A549 (cell line): ENCODE measurements around the gene PRDM15. TPM values are rescaled to one million over a fixed set of nuclear protein-coding genes. Genes with fewer than 3 reads are reported as not detected.

Experiments used
- ATAC-seq, 2 experiments: fragments of 200-7000 bp in 1 of 2; fragments of >200 bp in 1 of 2; cut with Nextera tagmentation in 1 of 2; cut with Tn5 transposase in 1 of 2; 3 replicates each; pipeline versions ENCODE4 v1.8.0 to v1.9.1; 2018 to 2020; ENCODE audit warnings: mild to moderate bottlenecking in 1 of 2, moderate library complexity in 1 of 2
- CTCF ChIA-PET: fragments of 300-600 bp; sonication (Branson Sonifier 250); formaldehyde crosslinking; extraction: SDS; loops from one replicate; lab custom pipeline; 2021; ENCODE audit warnings: antibody characterized with exemption, inconsistent platforms; lab: Yijun Ruan, JAX
- POLR2A ChIA-PET: fragments of 350-600 bp; formaldehyde crosslinking; extraction: SDS; loops from one replicate; lab custom pipeline; 2021; ENCODE audit warnings: antibody characterized with exemption, inconsistent platforms; lab: Yijun Ruan, JAX
- DNase-seq, 2 experiments: peaks; one replicate each; pipeline versions ENCODE4 v3.0.0 to v3.0.0-alpha.2; 2011 to 2016; ENCODE audit warnings: low read depth in 1 of 2, low spot score in 1 of 2
- FAIRE-seq: peaks from 2 replicates; lab custom pipeline; 2011; peaks lifted over from hg19 to GRCh38; lab: Jason Lieb, UNC
- H3K27ac ChIP-seq, 2 experiments: fragments of >200 bp; sonication (Bioruptor Twin); formaldehyde crosslinking; 3 replicates each; pipeline ENCODE4 v1.5.1; 2016 to 2017
- H3K4me1 ChIP-seq: fragments of >200 bp; sonication (Bioruptor Twin); formaldehyde crosslinking; 3 replicates; pipeline ENCODE4 v1.6.1; 2016
- H3K4me2 ChIP-seq: fragments of >200 bp; sonication (Bioruptor Twin); formaldehyde crosslinking; 3 replicates; pipeline ENCODE4 v1.6.1; 2016
- H3K4me3 ChIP-seq: fragments of >200 bp; sonication (Bioruptor Twin); formaldehyde crosslinking; 3 replicates; pipeline ENCODE4 v1.5.1; 2016
- H3K9me3 ChIP-seq: fragments of >200 bp; sonication (Bioruptor Twin); formaldehyde crosslinking; 3 replicates; pipeline ENCODE4 v1.6.1; 2016
- BHLHE40 ChIP-seq: IDR thresholded peaks from 2 replicates; pipeline ENCODE4 v1.6.1; 2012; ENCODE audit warnings: low read depth, low read length, inconsistent platforms
- CBX2 ChIP-seq: fragments of 200-600 bp; sonication (generic); IDR thresholded peaks from 2 replicates; pipeline ENCODE4 v1.6.1; 2016; ENCODE audit warnings: low read depth, mild to moderate bottlenecking, borderline replicate concordance
- CHD2 ChIP-seq: fragments of 150-350 bp; IDR thresholded peaks from 2 replicates; pipeline ENCODE4 v1.6.1; 2014; ENCODE audit warnings: low read length; ENCODE audit not compliant: partially characterized antibody
- EHF ChIP-seq: fragments of 250-450 bp; sonication (Bioruptor Pico); IDR thresholded peaks from 2 replicates; pipeline ENCODE4 v1.5.0; 2020; ENCODE audit warnings: mild to moderate bottlenecking
- ELK1 ChIP-seq: fragments of 150-350 bp; IDR thresholded peaks from 2 replicates; pipeline ENCODE4 v1.6.1; 2014; ENCODE audit warnings: low read depth, mild to moderate bottlenecking, low read length
- EP300 ChIP-seq, 2 experiments: fragments of >200 bp; sonication (Bioruptor Twin); formaldehyde crosslinking; IDR thresholded peaks; 2 replicates in 1 of 2; 3 replicates in 1 of 2; pipeline ENCODE4 v1.6.1; 2016 to 2017
- FOXS1 ChIP-seq: fragments of 250-450 bp; sonication (Bioruptor Pico); IDR thresholded peaks from 2 replicates; pipeline ENCODE4 v1.5.0; 2020; ENCODE audit warnings: mild to moderate bottlenecking, moderate library complexity
- HOXA7 ChIP-seq: fragments of 250-450 bp; sonication (Bioruptor Pico); IDR thresholded peaks from 2 replicates; pipeline ENCODE4 v1.5.0; 2020; ENCODE audit warnings: mild to moderate bottlenecking, moderate library complexity
- HOXB13 ChIP-seq: fragments of 250-450 bp; sonication (Bioruptor Pico); IDR thresholded peaks from 2 replicates; pipeline ENCODE4 v1.5.0; 2020; ENCODE audit warnings: low read depth, mild to moderate bottlenecking, moderate library complexity
- HOXB5 ChIP-seq: fragments of 250-450 bp; sonication (Bioruptor Pico); IDR thresholded peaks from 2 replicates; pipeline ENCODE4 v1.5.0; 2020; ENCODE audit warnings: mild to moderate bottlenecking, moderate library complexity
- JUN ChIP-seq, 2 experiments: fragments of >200 bp; sonication (Bioruptor Twin); formaldehyde crosslinking; IDR thresholded peaks; 2 replicates in 1 of 2; 3 replicates in 1 of 2; pipeline ENCODE4 v1.6.1; 2016 to 2017
- JUNB ChIP-seq: fragments of >200 bp; sonication (Bioruptor Twin); formaldehyde crosslinking; IDR thresholded peaks from 2 replicates; pipeline ENCODE4 v1.6.1; 2016
- KDM5A ChIP-seq: fragments of 200-600 bp; sonication (generic); IDR thresholded peaks from 2 replicates; pipeline ENCODE4 v1.6.1; 2016; ENCODE audit warnings: antibody characterized with exemption, mild to moderate bottlenecking
- MAFK ChIP-seq: fragments of 450-650 bp; IDR thresholded peaks from 2 replicates; pipeline ENCODE4 v1.6.1; 2014; ENCODE audit not compliant: partially characterized antibody
- MAZ ChIP-seq: fragments of 150-350 bp; IDR thresholded peaks from 2 replicates; pipeline ENCODE4 v1.6.1; 2014; ENCODE audit warnings: antibody characterized with exemption, low read depth, low read length, borderline replicate concordance
- MYC ChIP-seq: IDR thresholded peaks from 2 replicates; pipeline ENCODE4 v1.6.1; 2012; ENCODE audit warnings: mild to moderate bottlenecking, inconsistent platforms, low read length, improper control_type of control experiment, borderline replicate concordance
- NFE2L2 ChIP-seq: fragments of 150-350 bp; conservative IDR thresholded peaks from 2 replicates; pipeline ENCODE4 v1.6.1; 2014; ENCODE audit warnings: low read length
- NR3C1 ChIP-seq: fragments of >200 bp; sonication (Bioruptor Twin); formaldehyde crosslinking; IDR thresholded peaks from 3 replicates; pipeline ENCODE4 v1.6.1; 2017
- RFX5 ChIP-seq: fragments of 450-650 bp; IDR thresholded peaks from 2 replicates; pipeline ENCODE4 v1.7.1; 2014; ENCODE audit warnings: antibody characterized with exemption, mild to moderate bottlenecking, moderate library complexity
- RNF2 ChIP-seq: fragments of 200-600 bp; sonication (generic); IDR thresholded peaks from 2 replicates; pipeline ENCODE4 v1.6.1; 2016; ENCODE audit warnings: low read depth, mild to moderate bottlenecking, antibody characterized with exemption, moderate library complexity, borderline replicate concordance
- SMC3 ChIP-seq: fragments of >200 bp; sonication (Bioruptor Twin); formaldehyde crosslinking; IDR thresholded peaks from 3 replicates; pipeline ENCODE4 v1.6.1; 2018; ENCODE audit warnings: inconsistent platforms
- ZC3H11A ChIP-seq: fragments of 450-650 bp; IDR thresholded peaks from 2 replicates; pipeline ENCODE4 v1.6.1; 2014; ENCODE audit warnings: antibody characterized with exemption, mild to moderate bottlenecking
- ZFP36 ChIP-seq: fragments of 450-650 bp; IDR thresholded peaks from 2 replicates; pipeline ENCODE4 v1.6.1; 2014; ENCODE audit warnings: borderline replicate concordance; ENCODE audit not compliant: partially characterized antibody
- ZSCAN20 ChIP-seq: fragments of 250-450 bp; sonication (Bioruptor Pico); IDR thresholded peaks from 2 replicates; pipeline ENCODE4 v1.8.0; 2022; ENCODE audit warnings: mild to moderate bottlenecking, moderate library complexity
- WGBS: methylation state at CpG from one replicate; pipeline ENCODE4 v1.1.6; 2017; ENCODE audit errors: missing lambda C conversion rate; 5-methylcytosine and 5-hydroxymethylcytosine counted together
- polyA plus RNA-seq, 4 experiments: library from polyadenylated mRNA; depleted of rRNA in 3 of 4; stranded (reverse); fragments of >200 nt; fragmentation: RNase III in 1 of 4; extraction: RNeasy Plus Mini Kit Qiagen cat#74134 plus additional on column Dnase treatment in 1 of 4; gene quantifications; 2 replicates in 3 of 4; 3 replicates in 1 of 4; pipeline ENCODE4 v1.2.3, GENCODE V29; 2011 to 2017

PRDM15 gene
- polyA plus RNA-seq, 2 of the 4 experiments (the other 2 are of a cell fraction): 4.5 to 6.1 TPM

- H3K4me3 ChIP-seq: no peak overlapping the region
- H3K27ac ChIP-seq: peak overlapping the region in 1 of 2 experiments; percentile 92; a peak in 2 of 6 replicates
- H3K4me1 ChIP-seq: peaks cover 13% of the 10 kb centered on the region
- H3K4me2 ChIP-seq: no peak overlapping the region; the same call in 2 of the 3 replicates
- DNase-seq: no peak
- FAIRE-seq: no peak
- ChIA-PET POLR2A (interaction anchor here (1.1 kb wide), 1 partner anchor 157 kb away, joined by 4 read pairs; no protein-coding TSS in a partner anchor), CTCF (interaction anchor here (2.6 to 14.3 kb wide), 3 partner anchors 8 to 156 kb away, joined by 8 to 172 read pairs (median 25); no protein-coding TSS in a partner anchor)
- TF ChIP-seq RFX5: no peak
- no peak for TF ChIP-seq SMC3
- no peak for TF ChIP-seq MYC
- TF ChIP-seq JUN (IDR thresholded peaks at IDR 0.05): no peak
- no peak for TF ChIP-seq FOXS1
- no peak for TF ChIP-seq KDM5A
- TF ChIP-seq JUNB: no peak
- TF ChIP-seq NFE2L2: no peak
- TF ChIP-seq CHD2: no peak
- TF ChIP-seq NR3C1: no peak
- TF ChIP-seq HOXB5 (CRISPR knock-in tag): no peak
- TF ChIP-seq RNF2: no peak
- TF ChIP-seq CBX2: no peak
- no peak for TF ChIP-seq ELK1
- no peak for TF ChIP-seq MAZ
- TF ChIP-seq EP300 (IDR thresholded peaks at IDR 0.05): no peak
- no peak for TF ChIP-seq ZC3H11A
- no peak for ATAC-seq
- 98% methylated on average over 5 of the region's 5 CpGs for WGBS
- no peaks in the 10 kb centered on the region for H3K9me3 ChIP-seq
Measured at GRCh38 chr21:41769933-41770332, 109.2 kb downstream of the PRDM15 start.

GRCh38 chr21:41769521-41769920 lies 109.6 kb downstream of the PRDM15 start:
- H3K4me1 ChIP-seq: peaks cover 17% of the 10 kb centered on the region
- no peak for DNase-seq
- 94% methylated on average over 6 of the region's 7 CpGs for WGBS
- ATAC-seq: no peak
- TF ChIP-seq ELK1 (no peak), HOXB13 (CRISPR knock-in tag) (no peak), ZSCAN20 (CRISPR knock-in tag) (no peak), HOXA7 (CRISPR knock-in tag) (no peak), MAFK (no peak), ZFP36 (no peak), HOXB5 (CRISPR knock-in tag) (no peak), BHLHE40 (no peak), CBX2 (no peak), EHF (CRISPR knock-in tag) (no peak), FOXS1 (no peak)
- H3K4me3 ChIP-seq: no peak overlapping the region
- H3K27ac ChIP-seq: peak overlapping the region; percentile 74 to 92
- CTCF ChIA-PET: interaction anchor here (1.0 to 14.3 kb wide), 5 partner anchors 8 to 156 kb away, joined by 3 to 172 read pairs (median 8); no protein-coding TSS in a partner anchor
- no peak for FAIRE-seq
- H3K4me2 ChIP-seq: peak overlapping the region; percentile 99
- H3K9me3 ChIP-seq: no peaks in the 10 kb centered on the region
- POLR2A ChIA-PET: interaction anchor here (1.1 kb wide), 1 partner anchor 157 kb away, joined by 4 read pairs; no protein-coding TSS in a partner anchor
